Nephron progenitor cell (in vitro differentiated cells): Measurements from ENCODE around the gene NRL.
"Not testable (repeated sequence)": the region's sequence is repeated elsewhere in the genome, so short reads cannot be mapped to it uniquely, and the experiment has no call there.

Experiments used
- DNase-seq: peaks from one replicate; pipeline ENCODE4 v3.0.0; 2021
- H3K27ac Mint-ChIP-seq: 2 replicates; pipeline ENCODE4 v1.8.0; 2021; ENCODE audit warnings: mild to moderate bottlenecking, moderate library complexity, mixed read lengths
- H3K27me3 Mint-ChIP-seq: 2 replicates; pipeline ENCODE4 v1.8.0; 2021; ENCODE audit warnings: mild to moderate bottlenecking, low read depth, mixed read lengths; ENCODE audit not compliant: poor library complexity
- H3K36me3 Mint-ChIP-seq: 2 replicates; pipeline ENCODE4 v1.8.0; 2021; ENCODE audit warnings: low read depth, mixed read lengths
- H3K4me1 Mint-ChIP-seq: 2 replicates; pipeline ENCODE4 v1.8.0; 2021; ENCODE audit warnings: mixed read lengths
- H3K4me3 Mint-ChIP-seq: 2 replicates; pipeline ENCODE4 v1.8.0; 2021; ENCODE audit warnings: mild to moderate bottlenecking, moderate library complexity, mixed read lengths
- H3K9me3 Mint-ChIP-seq: 2 replicates; pipeline ENCODE4 v1.8.0; 2021; ENCODE audit warnings: mild to moderate bottlenecking, moderate library complexity, mixed read lengths
- TF ChIP-seq, protein P1 (sequence below): fragments of 200-600 bp; sonication (generic); IDR thresholded peaks from 2 replicates; pipeline ENCODE4 v1.5.0; 2021; ENCODE audit warnings: antibody characterized with exemption

Gene NRL

DNA sequence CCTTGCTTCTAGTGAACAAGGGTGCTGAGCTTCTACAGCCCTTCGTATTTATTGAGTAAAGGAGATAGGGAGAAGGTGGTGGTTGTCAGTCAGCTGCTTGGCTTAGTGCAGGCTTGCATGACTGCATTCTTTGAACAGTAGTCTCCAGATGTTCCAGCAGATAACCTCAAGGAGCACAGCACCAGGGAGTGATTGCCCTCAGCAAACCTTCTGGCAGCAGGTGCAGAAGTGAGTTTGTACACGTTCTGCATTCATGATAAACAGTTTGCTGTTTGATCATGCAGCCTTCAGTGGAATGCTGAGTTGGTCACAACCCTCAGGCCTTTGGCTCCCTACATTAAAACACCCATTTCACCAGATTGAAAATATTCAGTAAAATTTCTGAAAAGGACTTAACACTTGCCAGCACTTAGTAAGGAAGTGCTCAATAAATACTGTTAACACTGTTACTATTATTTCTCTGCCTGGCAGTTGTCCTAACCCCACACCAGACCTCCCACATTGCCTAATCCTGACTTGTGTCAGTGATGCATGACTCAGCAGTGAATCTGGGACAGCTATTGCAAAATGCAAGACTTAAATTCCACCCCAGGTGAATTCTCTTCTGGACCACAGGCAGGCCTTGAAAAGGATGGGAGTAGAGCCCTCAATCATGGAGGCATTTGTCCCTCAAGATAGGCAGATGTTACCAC lies 81.9 kb downstream of the NRL start:
- TF ChIP-seq, protein P1, sequence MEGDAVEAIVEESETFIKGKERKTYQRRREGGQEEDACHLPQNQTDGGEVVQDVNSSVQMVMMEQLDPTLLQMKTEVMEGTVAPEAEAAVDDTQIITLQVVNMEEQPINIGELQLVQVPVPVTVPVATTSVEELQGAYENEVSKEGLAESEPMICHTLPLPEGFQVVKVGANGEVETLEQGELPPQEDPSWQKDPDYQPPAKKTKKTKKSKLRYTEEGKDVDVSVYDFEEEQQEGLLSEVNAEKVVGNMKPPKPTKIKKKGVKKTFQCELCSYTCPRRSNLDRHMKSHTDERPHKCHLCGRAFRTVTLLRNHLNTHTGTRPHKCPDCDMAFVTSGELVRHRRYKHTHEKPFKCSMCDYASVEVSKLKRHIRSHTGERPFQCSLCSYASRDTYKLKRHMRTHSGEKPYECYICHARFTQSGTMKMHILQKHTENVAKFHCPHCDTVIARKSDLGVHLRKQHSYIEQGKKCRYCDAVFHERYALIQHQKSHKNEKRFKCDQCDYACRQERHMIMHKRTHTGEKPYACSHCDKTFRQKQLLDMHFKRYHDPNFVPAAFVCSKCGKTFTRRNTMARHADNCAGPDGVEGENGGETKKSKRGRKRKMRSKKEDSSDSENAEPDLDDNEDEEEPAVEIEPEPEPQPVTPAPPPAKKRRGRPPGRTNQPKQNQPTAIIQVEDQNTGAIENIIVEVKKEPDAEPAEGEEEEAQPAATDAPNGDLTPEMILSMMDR = no peak
- no peak overlapping the region for H3K4me3 Mint-ChIP-seq
- no peaks in the 10 kb centered on the region for H3K36me3 Mint-ChIP-seq
- H3K27ac Mint-ChIP-seq = no peak overlapping the region
- no peak for DNase-seq
- peaks cover 55% of the 10 kb centered on the region for H3K9me3 Mint-ChIP-seq
- H3K27me3 Mint-ChIP-seq = peaks cover 4% of the 10 kb centered on the region
- H3K4me1 Mint-ChIP-seq = peaks cover 8% of the 10 kb centered on the region

DNA sequence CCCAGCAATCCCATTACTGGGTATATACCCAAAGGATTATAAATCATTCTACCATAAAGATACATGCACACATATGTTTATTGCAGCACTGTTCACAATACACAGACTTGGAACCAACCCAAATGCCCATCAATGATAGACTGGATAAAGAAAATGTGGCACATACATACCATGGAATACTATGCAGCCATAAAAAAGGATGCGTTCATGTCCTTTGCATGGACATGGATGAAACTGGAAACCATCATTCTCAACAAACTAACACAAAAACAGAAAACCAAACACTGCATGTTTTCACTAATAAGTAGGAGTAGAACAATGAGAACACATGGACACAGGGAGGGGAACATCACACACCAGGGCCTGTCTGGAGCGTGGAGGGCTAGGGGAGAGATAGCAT lies 83.4 kb downstream of the NRL start:
- H3K9me3 Mint-ChIP-seq = peaks cover 70% of the 10 kb centered on the region
- not testable (repeated sequence) for H3K4me3 Mint-ChIP-seq, H3K27ac Mint-ChIP-seq

DNA sequence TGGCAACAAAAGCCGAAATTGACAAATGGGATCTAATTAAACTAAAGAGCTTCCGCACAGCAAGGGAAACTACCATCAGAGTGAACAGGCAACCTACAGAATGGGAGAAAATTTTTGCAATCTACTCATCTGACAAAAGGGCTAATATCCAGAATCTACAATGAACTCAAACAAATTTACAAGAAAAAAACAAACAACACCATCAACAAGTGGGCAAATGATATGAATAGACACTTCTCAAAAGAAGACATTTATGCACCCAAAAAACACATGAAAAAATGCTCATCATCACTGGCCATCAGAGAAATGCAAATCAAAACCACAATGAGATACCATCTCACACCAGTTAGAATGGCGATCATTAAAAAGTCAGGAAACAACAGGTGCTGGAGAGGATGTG lies 85.1 kb downstream of the NRL start:
- H3K27ac Mint-ChIP-seq, H3K27me3 Mint-ChIP-seq, DNase-seq, H3K4me3 Mint-ChIP-seq, H3K4me1 Mint-ChIP-seq, H3K36me3 Mint-ChIP-seq: not testable (repeated sequence)
- H3K9me3 Mint-ChIP-seq = peaks cover 80% of the 10 kb centered on the region

More for the DNA sequence above, 83.4 kb downstream of the NRL start:
- H3K36me3 Mint-ChIP-seq, H3K27me3 Mint-ChIP-seq, DNase-seq, H3K4me1 Mint-ChIP-seq: not testable (repeated sequence)
